HCT116 (cell line): Measurements from ENCODE around the gene LMCD1. TPM values are rescaled to one million over a fixed set of nuclear protein-coding genes. Genes with fewer than 3 reads are reported as not detected.

Source experiments
- ATAC-seq: fragments of 200-7000 bp; cut with Tn5 transposase; 2 replicates; pipeline ENCODE4 v1.9.1; 2020; ENCODE audit warnings: mild to moderate bottlenecking, moderate library complexity
- BruUV-seq: library from RNA; stranded (reverse); fragments of 400-500 nt; replicated peaks from 2 replicates; lab custom pipeline; 2021; lab: Mats Ljungman, UMichigan
- CTCF ChIA-PET: fragments of 300-600 bp; sonication (Branson Sonifier 250); formaldehyde crosslinking; loops from one replicate; lab custom pipeline; 2021; ENCODE audit warnings: antibody characterized with exemption; lab: Charles Lee
- POLR2A ChIA-PET: fragments of 300-600, 350-600 bp; sonication (Branson Sonifier 250); formaldehyde crosslinking; loops from one replicate; lab custom pipeline; 2021; ENCODE audit warnings: antibody characterized with exemption; lab: Charles Lee
- RAD21 ChIA-PET, 2 experiments: fragments of 300-600 bp; sonication (Branson Sonifier 250); formaldehyde crosslinking; loops; one replicate each; lab custom pipeline; 2023; ENCODE audit warnings: low total read pairs in 2 of 2; ENCODE audit not compliant: uncharacterized antibody in 2 of 2, unreplicated experiment in 2 of 2, low non-redundant PET in 1 of 2; lab: Charles Lee
- DNase-seq: peaks from one replicate; pipeline ENCODE4 v3.0.0-alpha.2; 2010; ENCODE audit warnings: low read depth, low spot score
- H2AFZ ChIP-seq: fragments of 200-600 bp; shearing (Covaris generic), sonication (generic); 2 replicates; pipeline ENCODE4 v1.6.1; 2017; ENCODE audit warnings: low read depth, mixed run types, mixed read lengths, antibody characterized with exemption, low read length; ENCODE audit not compliant: poor library complexity, severe bottlenecking
- H3K27ac ChIP-seq: 2 replicates; pipeline ENCODE4 v1.5.1; 2012; ENCODE audit warnings: low read depth, low read length
- H3K27me3 ChIP-seq: fragments of 200-600 bp; sonication (generic); 2 replicates; pipeline ENCODE4 v1.6.1; 2016; ENCODE audit warnings: mixed run types, low read length, mixed read lengths; ENCODE audit not compliant: insufficient read depth
- H3K36me3 ChIP-seq, 2 experiments: fragments of 200-500 bp in 1 of 2; fragments of 200-600 bp in 1 of 2; sonication (Bioruptor generic) in 1 of 2; sonication (generic) in 1 of 2; 2 replicates each; pipeline versions ENCODE4 v1.5.1 to v1.6.1; 2014 to 2016; ENCODE audit warnings: low read length in 2 of 2, inconsistent platforms in 1 of 2, mixed read lengths in 1 of 2, mixed run types in 1 of 2; ENCODE audit not compliant: insufficient read depth in 2 of 2, control insufficient read depth in 1 of 2
- H3K4me1 ChIP-seq, 2 experiments: fragments of 200-600 bp in 1 of 2; sonication (generic) in 1 of 2; 2 replicates each; pipeline versions ENCODE4 v1.5.1 to v1.6.1; 2012 to 2017; ENCODE audit warnings: low read length in 2 of 2, inconsistent platforms in 1 of 2, mild to moderate bottlenecking in 1 of 2, mixed read lengths in 1 of 2, mixed run types in 1 of 2, moderate library complexity in 1 of 2; ENCODE audit not compliant: insufficient read depth in 2 of 2, control insufficient read depth in 1 of 2
- H3K4me2 ChIP-seq: fragments of 200-600 bp; sonication (generic); 2 replicates; pipeline ENCODE4 v1.6.1; 2017; ENCODE audit warnings: mixed run types, low read length, mixed read lengths
- H3K4me3 ChIP-seq, 2 experiments: fragments of 200-600 bp in 1 of 2; sonication (generic) in 1 of 2; replicated peaks in 1 of 2; 2 replicates each; pipeline ENCODE4 v1.5.1; 2011 to 2016; ENCODE audit warnings: low read length in 2 of 2, control low read depth in 1 of 2, low read depth in 1 of 2, mild to moderate bottlenecking in 1 of 2, mixed read lengths in 1 of 2, mixed run types in 1 of 2
- H3K79me2 ChIP-seq: fragments of 200-600 bp; sonication (generic); 2 replicates; pipeline ENCODE4 v1.6.1; 2017; ENCODE audit warnings: mild to moderate bottlenecking, mixed run types, low read length, moderate library complexity, mixed read lengths; ENCODE audit not compliant: insufficient read depth
- H3K9ac ChIP-seq: fragments of 200-600 bp; sonication (generic); 2 replicates; pipeline ENCODE4 v1.6.1; 2016; ENCODE audit warnings: low read length, mixed read lengths
- H3K9me2 ChIP-seq: fragments of 200-600 bp; sonication (generic), shearing (Covaris generic); 2 replicates; pipeline ENCODE4 v1.6.1; 2017; ENCODE audit warnings: mixed run types, mild to moderate bottlenecking, moderate library complexity; ENCODE audit not compliant: insufficient read depth
- H3K9me3 ChIP-seq, 2 experiments: fragments of 200-500 bp in 1 of 2; fragments of 200-600 bp in 1 of 2; sonication (Bioruptor generic) in 1 of 2; sonication (generic) in 1 of 2; 2 replicates each; pipeline ENCODE4 v1.6.1; 2014 to 2017; ENCODE audit warnings: low read length in 2 of 2, mixed read lengths in 2 of 2, inconsistent platforms in 1 of 2, low read depth in 1 of 2, mild to moderate bottlenecking in 1 of 2, mixed run types in 1 of 2, moderate library complexity in 1 of 2; ENCODE audit not compliant: control insufficient read depth in 1 of 2, insufficient read depth in 1 of 2
- H4K20me1 ChIP-seq: fragments of 200-600 bp; sonication (generic), shearing (Covaris generic); 2 replicates; pipeline ENCODE4 v1.6.1; 2017; ENCODE audit warnings: mixed run types, mild to moderate bottlenecking, moderate library complexity; ENCODE audit not compliant: insufficient read depth
- CEBPB ChIP-seq: IDR thresholded peaks from 2 replicates; pipeline ENCODE4 v1.6.1; 2012; ENCODE audit warnings: low read depth
- JUND ChIP-seq: IDR thresholded peaks from 2 replicates; pipeline ENCODE4 v1.6.1; 2012
- MAX ChIP-seq: IDR thresholded peaks from 2 replicates; pipeline ENCODE4 v1.6.1; 2012
- POLR2A ChIP-seq: IDR thresholded peaks from 2 replicates; pipeline ENCODE4 v1.7.0; 2011; ENCODE audit warnings: borderline replicate concordance; ENCODE audit not compliant: insufficient read depth, insufficient read length; ENCODE audit errors: extremely low read depth
- POLR2AphosphoS5 ChIP-seq: IDR thresholded peaks from 2 replicates; pipeline ENCODE4 v1.6.1; 2011; ENCODE audit warnings: mild to moderate bottlenecking, low read depth, low read length, moderate library complexity
- SP1 ChIP-seq: IDR thresholded peaks from 2 replicates; pipeline ENCODE4 v1.6.1; 2012; ENCODE audit warnings: low read depth
- SRF ChIP-seq: IDR thresholded peaks from 2 replicates; pipeline ENCODE4 v1.6.1; 2012; ENCODE audit warnings: low read depth
- TCF7L2 ChIP-seq: IDR thresholded peaks from 2 replicates; pipeline ENCODE4 v1.7.0; 2011; ENCODE audit warnings: borderline replicate concordance, inconsistent platforms; ENCODE audit not compliant: insufficient read depth, insufficient read length; ENCODE audit errors: extremely low read depth
- YY1 ChIP-seq: IDR thresholded peaks from 2 replicates; pipeline ENCODE4 v1.6.1; 2011; ENCODE audit warnings: low read length, low read depth, moderate library complexity, mild to moderate bottlenecking; ENCODE audit not compliant: insufficient replicate concordance; ENCODE audit errors: extremely low read depth
- ZNF274 ChIP-seq: fragments of 200-500 bp; sonication (Bioruptor generic); IDR thresholded peaks from 2 replicates; pipeline ENCODE4 v1.6.1; 2014; ENCODE audit warnings: mild to moderate bottlenecking, low read depth, low read length, inconsistent platforms
- intact Hi-C: fragments of 100-400 bp; cut with micrococcal nuclease; formaldehyde crosslinking; loops from 2 replicates; pipeline ENCODE4 v1.10.0; 2022
- total RNA-seq: library from RNA; stranded (reverse); gene quantifications from one replicate; pipeline ENCODE4 v1.2.1, GENCODE V29; 2021; ENCODE audit not compliant: unreplicated experiment

LMCD1 gene
- total RNA-seq, 1 experiment from 2014 or later, result 4.6 TPM

- RAD21 ChIA-PET, result no interaction called here
- intact Hi-C loops, result no loop called here
- H3K9me2 ChIP-seq, result no peaks in the 10 kb centered on the region
- no peaks in the 10 kb centered on the region for H3K27me3 ChIP-seq
- ATAC-seq, result no peak
- no TSS peak for BruUV-seq
- POLR2A ChIA-PET, result no interaction called here
- H3K36me3 ChIP-seq, result no peaks in the 10 kb centered on the region
- no peaks in the 10 kb centered on the region for H4K20me1 ChIP-seq
- H3K4me1 ChIP-seq, result peaks cover 5 to 20% of the 10 kb centered on the region in 2 experiments
- DNase-seq, result no peak
- no peaks in the 10 kb centered on the region for H3K79me2 ChIP-seq
- CTCF ChIA-PET, result no interaction called here
- no peak overlapping the region for H2AFZ ChIP-seq
- TF ChIP-seq ZNF274 (no peak), POLR2A (no peak), TCF7L2 (no peak), SRF (no peak), CEBPB (no peak), SP1 (no peak), YY1 (no peak), POLR2AphosphoS5 (no peak), JUND (no peak), MAX (no peak)
- H3K4me2 ChIP-seq, result no peak overlapping the region
- no peaks in the 10 kb centered on the region for H3K9me3 ChIP-seq
- H3K27ac ChIP-seq, result no peak overlapping the region
- H3K4me3 ChIP-seq, result no peak overlapping the region
- H3K9ac ChIP-seq, result no peak overlapping the region
These were observed 27.6 kb downstream of the LMCD1 start for GRCh38 chr3:8529181-8529637.

GRCh38 chr3:8529738-8530525 lies 28.3 kb downstream of the LMCD1 start:
- RAD21 ChIA-PET, result no interaction called here
- H3K27me3 ChIP-seq, result no peaks in the 10 kb centered on the region
- no peaks in the 10 kb centered on the region for H3K9me2 ChIP-seq
- no peaks in the 10 kb centered on the region for H3K79me2 ChIP-seq
- no peak overlapping the region for H3K4me3 ChIP-seq
- H3K9me3 ChIP-seq, result no peaks in the 10 kb centered on the region
- POLR2A ChIA-PET, result no interaction called here
- H3K4me2 ChIP-seq, result peak overlapping the region; percentile 12; the same call in 1 of the 2 replicates
- no TSS peak for BruUV-seq
- H3K4me1 ChIP-seq, result peaks cover 5 to 20% of the 10 kb centered on the region in 2 experiments
- no peak overlapping the region for H3K9ac ChIP-seq
- intact Hi-C loops, result no loop called here
- no peak overlapping the region for H2AFZ ChIP-seq
- no peaks in the 10 kb centered on the region for H4K20me1 ChIP-seq
- CTCF ChIA-PET, result no interaction called here
- H3K36me3 ChIP-seq, result no peaks in the 10 kb centered on the region
- ATAC-seq (no peak; the same call in 1 of the 2 replicates), DNase-seq (no peak)
- no peak for TF ChIP-seq ZNF274
- peak; percentile 31; the same call in 1 of the 2 replicates for TF ChIP-seq JUND
- no peak overlapping the region for H3K27ac ChIP-seq
